CD4-positive, alpha-beta T cell treated with Interleukin-15 for 1 hour (primary cell): ENCODE data around the gene AKAP13.

Experiments used
- DNase-seq: peaks from one replicate; pipeline ENCODE4 v3.0.0-alpha.2; 2020

AKAP13 gene

GRCh38 chr15:85718271-85718971, 338.0 kb downstream of the AKAP13 start:
- no peak for DNase-seq

GRCh38 chr15:85718981-85719380, 338.6 kb downstream of the AKAP13 start:
- no peak for DNase-seq

- no peak for DNase-seq
These were observed 342.2 kb downstream of the AKAP13 start for GRCh38 chr15:85722374-85723152.

GRCh38 chr15:85723960-85724945, 343.9 kb downstream of the AKAP13 start:
- no peak for DNase-seq

- no peak for DNase-seq
These were observed 344.6 kb downstream of the AKAP13 start for GRCh38 chr15:85725019-85725418.

GRCh38 chr15:85725564-85725963, 345.2 kb downstream of the AKAP13 start:
- DNase-seq, result no peak

GRCh38 chr15:85726454-85726853, 346.1 kb downstream of the AKAP13 start:
- DNase-seq, result no peak

- DNase-seq, result no peak
These were observed 346.7 kb downstream of the AKAP13 start for GRCh38 chr15:85727068-85727467.

- no peak for DNase-seq
These were observed 349.8 kb downstream of the AKAP13 start for GRCh38 chr15:85730001-85730820.

- DNase-seq, result no peak
These were observed 353.0 kb downstream of the AKAP13 start for GRCh38 chr15:85733416-85733815.

- no peak for DNase-seq
These were observed 356.7 kb downstream of the AKAP13 start for GRCh38 chr15:85737061-85737460.

GRCh38 chr15:85741021-85741421, 360.6 kb downstream of the AKAP13 start:
- no peak for DNase-seq

GRCh38 chr15:85741662-85742061, 361.3 kb downstream of the AKAP13 start:
- no peak for DNase-seq

GRCh38 chr15:85742186-85742821, 361.9 kb downstream of the AKAP13 start:
- no peak for DNase-seq

- DNase-seq, result no peak
These were observed 363.1 kb downstream of the AKAP13 start for GRCh38 chr15:85743392-85744055.

- no peak for DNase-seq
These were observed 364.2 kb downstream of the AKAP13 start for GRCh38 chr15:85744579-85744978.

- DNase-seq, result no peak
These were observed 364.6 kb downstream of the AKAP13 start for GRCh38 chr15:85745023-85745422.

- no peak for DNase-seq
These were observed 365.2 kb downstream of the AKAP13 start for GRCh38 chr15:85745525-85746150.

- no peak for DNase-seq
These were observed 366.2 kb downstream of the AKAP13 start for GRCh38 chr15:85746641-85747040.

- DNase-seq, result no peak
These were observed 367.8 kb downstream of the AKAP13 start for GRCh38 chr15:85748176-85748575.

- no peak for DNase-seq
These were observed 368.3 kb downstream of the AKAP13 start for GRCh38 chr15:85748729-85749128.
